Stimulated activated CD4-positive, alpha-beta T cell treated with anti-CD3 and anti-CD28 coated beads, TNF-alpha, amount 100 ng/mL, for 48 hours (primary cell): ENCODE results near the gene ARHGAP45.

Experiments
- DNase-seq, 3 donors: peaks; one replicate each; pipeline ENCODE4 v3.0.0-alpha.2; 2020; ENCODE audit warnings: low read depth in 3 of 3

ARHGAP45 gene

GRCh38 chr19:1039646-1040475, 27.1 kb upstream of the ARHGAP45 start, which contains the start of gene ABCA7:
Gene ABCA7, plus strand, starts transcription at chr19:1040107. Its CDS starts 1,255 bp downstream, at chr19:1041362.
- peak; percentile 98 to 100 (median 98) for DNase-seq

- peak; percentile 84 to 89 (median 88) for DNase-seq
Measured at GRCh38 chr19:1040476-1041271, 26.3 kb upstream of the ARHGAP45 start.

- no peak for DNase-seq
Measured at GRCh38 chr19:1041272-1041834, 25.6 kb upstream of the ARHGAP45 start.

- no peak for DNase-seq
Measured at GRCh38 chr19:1041835-1042685, 24.9 kb upstream of the ARHGAP45 start.

GRCh38 chr19:1042689-1043511, 24.1 kb upstream of the ARHGAP45 start:
- DNase-seq = no peak

- DNase-seq = peak in 2 of 3 donors; percentile 72 to 86
Measured at GRCh38 chr19:1045247-1045603, 21.7 kb upstream of the ARHGAP45 start.

- no peak for DNase-seq
Measured at GRCh38 chr19:1046117-1046626, 20.8 kb upstream of the ARHGAP45 start.

GRCh38 chr19:1046836-1047695, 19.9 kb upstream of the ARHGAP45 start:
- no peak for DNase-seq

GRCh38 chr19:1047696-1048147, 19.2 kb upstream of the ARHGAP45 start:
- DNase-seq = no peak

- no peak for DNase-seq
Measured at GRCh38 chr19:1049106-1049505, 17.9 kb upstream of the ARHGAP45 start.

- DNase-seq = no peak
Measured at GRCh38 chr19:1049800-1050199, 17.2 kb upstream of the ARHGAP45 start.

GRCh38 chr19:1050989-1051788, 15.8 kb upstream of the ARHGAP45 start:
- DNase-seq = no peak

GRCh38 chr19:1051791-1052190, 15.2 kb upstream of the ARHGAP45 start:
- DNase-seq = no peak

GRCh38 chr19:1052349-1052975, 14.5 kb upstream of the ARHGAP45 start:
- no peak for DNase-seq

- no peak for DNase-seq
Measured at GRCh38 chr19:1053176-1054101, 13.5 kb upstream of the ARHGAP45 start.

- no peak for DNase-seq
Measured at GRCh38 chr19:1054102-1055027, 12.6 kb upstream of the ARHGAP45 start.
